HEK293 (cell line): Measurements from ENCODE around the gene RNF175.

Experiments used
- CTCF ChIA-PET: fragments of 350-600 bp; formaldehyde crosslinking; extraction: SDS; loops from one replicate; lab custom pipeline; 2021; ENCODE audit warnings: antibody characterized with exemption; lab: Yijun Ruan, JAX
- POLR2A ChIA-PET: fragments of 300-600 bp; formaldehyde crosslinking; extraction: SDS; loops from one replicate; lab custom pipeline; 2020; ENCODE audit warnings: antibody characterized with exemption, inconsistent platforms; lab: Yijun Ruan, JAX
- H3K27ac ChIP-seq: fragments of 200-500 bp; sonication (Bioruptor generic); 2 replicates; pipeline ENCODE4 v1.5.1; 2014; ENCODE audit warnings: low read depth, low read length, control low read depth, inconsistent platforms; ENCODE audit errors: extremely low read depth
- H3K36me3 ChIP-seq, 2 experiments: fragments of 200-500 bp in 1 of 2; sonication (Bioruptor generic) in 1 of 2; 1 replicate in 1 of 2; 2 replicates in 1 of 2; pipeline ENCODE4 v1.5.1; 2014 to 2017; ENCODE audit warnings: inconsistent platforms in 2 of 2, low read length in 2 of 2; ENCODE audit not compliant: control insufficient read depth in 2 of 2, insufficient read depth in 1 of 2
- H3K4me1 ChIP-seq: fragments of 200-500 bp; sonication (Bioruptor generic); 2 replicates; pipeline ENCODE4 v1.5.1; 2014; ENCODE audit warnings: mild to moderate bottlenecking, low read length, inconsistent platforms; ENCODE audit not compliant: control insufficient read depth, insufficient read depth
- H3K4me3 ChIP-seq: 2 replicates; pipeline ENCODE4 v1.5.1; 2011; ENCODE audit warnings: low read depth, mild to moderate bottlenecking, control low read depth, low read length, moderate library complexity
- H3K9me3 ChIP-seq: fragments of 200-500 bp; sonication (Bioruptor generic); 2 replicates; pipeline ENCODE4 v1.5.1; 2014; ENCODE audit warnings: low read depth, low read length, inconsistent platforms; ENCODE audit not compliant: control insufficient read depth, insufficient read depth
- MZF1 ChIP-seq: fragments of 450-650 bp; formaldehyde crosslinking; IDR thresholded peaks from 2 replicates; pipeline ENCODE4 v1.5.1; 2017; ENCODE audit warnings: missing biosample characterization, missing genetic modification characterization, borderline replicate concordance
- SCRT1 ChIP-seq: fragments of 450-650 bp; formaldehyde crosslinking; IDR thresholded peaks from 2 replicates; pipeline ENCODE4 v1.5.1; 2016; ENCODE audit warnings: missing biosample characterization, missing genetic modification characterization, borderline replicate concordance
- WT1 ChIP-seq: fragments of 450-650 bp; formaldehyde crosslinking; IDR thresholded peaks from 2 replicates; pipeline ENCODE4 v1.5.1; 2016; ENCODE audit warnings: missing biosample characterization, missing genetic modification characterization
- ZBTB17 ChIP-seq: fragments of 450-650 bp; formaldehyde crosslinking; IDR thresholded peaks from 2 replicates; pipeline ENCODE4 v1.5.1; 2016; ENCODE audit warnings: missing biosample characterization, missing genetic modification characterization
- ZBTB20 ChIP-seq: fragments of 450-650 bp; formaldehyde crosslinking; IDR thresholded peaks from 2 replicates; pipeline ENCODE4 v1.5.1; 2016; ENCODE audit warnings: missing biosample characterization, missing genetic modification characterization
- ZIC2 ChIP-seq: fragments of 450-650 bp; formaldehyde crosslinking; IDR thresholded peaks from 2 replicates; pipeline ENCODE4 v1.5.1; 2016; ENCODE audit warnings: missing biosample characterization, missing genetic modification characterization
- ZNF121 ChIP-seq: fragments of 450-650 bp; formaldehyde crosslinking; IDR thresholded peaks from 2 replicates; pipeline ENCODE4 v1.5.1; 2016; ENCODE audit warnings: missing biosample characterization, missing genetic modification characterization
- ZNF169 ChIP-seq: fragments of 450-650 bp; formaldehyde crosslinking; IDR thresholded peaks from 2 replicates; pipeline ENCODE4 v1.5.1; 2016; ENCODE audit warnings: missing biosample characterization, missing genetic modification characterization
- ZNF19 ChIP-seq: fragments of 450-650 bp; formaldehyde crosslinking; IDR thresholded peaks from 2 replicates; pipeline ENCODE4; 2016; ENCODE audit warnings: missing biosample characterization, missing genetic modification characterization, low read depth
- ZNF221 ChIP-seq: fragments of 450-650 bp; formaldehyde crosslinking; IDR thresholded peaks from 2 replicates; pipeline ENCODE4 v1.5.1; 2017; ENCODE audit warnings: missing biosample characterization, missing genetic modification characterization, borderline replicate concordance
- ZNF529 ChIP-seq: fragments of 450-650 bp; formaldehyde crosslinking; IDR thresholded peaks from 2 replicates; pipeline ENCODE4 v1.5.1; 2017; ENCODE audit warnings: missing genetic modification characterization, missing biosample characterization; ENCODE audit not compliant: insufficient replicate concordance
- ZNF548 ChIP-seq: fragments of 450-650 bp; formaldehyde crosslinking; IDR thresholded peaks from 2 replicates; pipeline ENCODE4 v1.5.1; 2016; ENCODE audit warnings: missing biosample characterization, missing genetic modification characterization
- ZNF585B ChIP-seq: fragments of 450-650 bp; formaldehyde crosslinking; IDR thresholded peaks from 2 replicates; pipeline ENCODE4 v1.5.1; 2016; ENCODE audit warnings: missing biosample characterization, missing genetic modification characterization
- ZNF660 ChIP-seq: fragments of 450-650 bp; IDR thresholded peaks from 2 replicates; pipeline ENCODE4 v1.5.1; 2018; ENCODE audit warnings: missing biosample characterization, mild to moderate bottlenecking, missing genetic modification characterization
- ZNF664 ChIP-seq: fragments of 450-650 bp; formaldehyde crosslinking; IDR thresholded peaks from 2 replicates; pipeline ENCODE4 v1.5.1; 2016; ENCODE audit warnings: missing biosample characterization, missing genetic modification characterization
- ZNF707 ChIP-seq: fragments of 450-650 bp; formaldehyde crosslinking; IDR thresholded peaks from 2 replicates; pipeline ENCODE4 v1.5.1; 2016; ENCODE audit warnings: missing biosample characterization, missing genetic modification characterization
- ZNF837 ChIP-seq: fragments of 450-650 bp; formaldehyde crosslinking; IDR thresholded peaks from 2 replicates; pipeline ENCODE4 v1.5.1; 2016; ENCODE audit warnings: missing biosample characterization, missing genetic modification characterization
- ZNF843 ChIP-seq: fragments of 450-650 bp; formaldehyde crosslinking; IDR thresholded peaks from 2 replicates; pipeline ENCODE4 v1.5.1; 2016; ENCODE audit warnings: missing biosample characterization, missing genetic modification characterization
- TF ChIP-seq, protein P1 (sequence below): fragments of 450-650 bp; formaldehyde crosslinking; IDR thresholded peaks from 2 replicates; pipeline ENCODE4 v1.5.1; 2016; ENCODE audit warnings: missing biosample characterization, missing genetic modification characterization
- TF ChIP-seq, protein P2 (sequence below): fragments of 450-650 bp; formaldehyde crosslinking; IDR thresholded peaks from 2 replicates; pipeline ENCODE4 v1.5.1; 2016; ENCODE audit warnings: missing biosample characterization, missing genetic modification characterization, low read depth
- TF ChIP-seq, protein P3 (sequence below): fragments of 450-650 bp; formaldehyde crosslinking; IDR thresholded peaks from 2 replicates; pipeline ENCODE4 v1.5.1; 2016; ENCODE audit warnings: missing biosample characterization, missing genetic modification characterization, low read depth
- TF ChIP-seq, protein P4 (sequence below): fragments of 450-650 bp; formaldehyde crosslinking; IDR thresholded peaks from 2 replicates; pipeline ENCODE4 v1.5.1; 2016; ENCODE audit warnings: missing biosample characterization, missing genetic modification characterization

The RNF175 gene

DNA sequence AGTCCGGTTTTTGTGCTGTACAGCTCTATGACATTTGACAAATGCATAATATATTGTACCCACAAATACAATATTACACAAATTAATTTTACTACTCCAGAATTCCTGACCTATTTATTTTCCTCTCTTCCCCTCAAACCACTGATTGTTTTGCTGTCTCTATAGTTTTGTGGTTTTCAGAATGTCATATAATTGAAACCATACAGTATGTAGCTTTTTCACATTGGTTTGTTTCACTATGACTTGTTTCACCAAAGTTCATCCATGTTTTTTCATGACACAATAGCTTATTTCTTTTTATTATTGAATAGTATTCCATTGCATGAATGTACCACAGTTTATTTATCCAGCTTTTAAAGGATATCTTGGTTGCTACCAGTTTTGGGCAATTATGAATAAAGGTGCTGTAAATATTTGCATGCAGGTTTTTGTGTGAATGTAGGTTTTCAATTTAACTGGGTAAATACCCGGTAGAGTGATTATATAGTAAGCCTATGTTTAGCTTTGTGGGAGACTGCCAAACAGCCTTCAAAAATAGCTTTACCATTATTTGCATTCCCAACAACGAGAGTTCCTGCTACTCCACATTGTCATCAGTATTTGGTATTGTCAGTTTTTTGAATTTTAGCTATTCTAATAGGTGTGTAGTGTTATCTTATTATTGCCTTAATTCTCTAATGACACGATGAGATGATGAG is 25.9 kb downstream of the RNF175 start:
- Histone ChIP-seq H3K4me3 (no peak overlapping the region), H3K27ac (no peak overlapping the region), H3K36me3 (no peaks in the 10 kb centered on the region), H3K4me1 (no peaks in the 10 kb centered on the region), H3K9me3 (no peaks in the 10 kb centered on the region)
- CTCF ChIA-PET = interaction anchor here (0.6 to 1.5 kb wide), 3 partner anchors 15 to 194 kb away, joined by 3 to 4 read pairs (median 3); no protein-coding TSS in a partner anchor
- no peak for TF ChIP-seq ZNF843 (tag by site-specific recombination)
- TF ChIP-seq ZNF660 (tag by site-specific recombination) = no peak
- TF ChIP-seq, protein P1, sequence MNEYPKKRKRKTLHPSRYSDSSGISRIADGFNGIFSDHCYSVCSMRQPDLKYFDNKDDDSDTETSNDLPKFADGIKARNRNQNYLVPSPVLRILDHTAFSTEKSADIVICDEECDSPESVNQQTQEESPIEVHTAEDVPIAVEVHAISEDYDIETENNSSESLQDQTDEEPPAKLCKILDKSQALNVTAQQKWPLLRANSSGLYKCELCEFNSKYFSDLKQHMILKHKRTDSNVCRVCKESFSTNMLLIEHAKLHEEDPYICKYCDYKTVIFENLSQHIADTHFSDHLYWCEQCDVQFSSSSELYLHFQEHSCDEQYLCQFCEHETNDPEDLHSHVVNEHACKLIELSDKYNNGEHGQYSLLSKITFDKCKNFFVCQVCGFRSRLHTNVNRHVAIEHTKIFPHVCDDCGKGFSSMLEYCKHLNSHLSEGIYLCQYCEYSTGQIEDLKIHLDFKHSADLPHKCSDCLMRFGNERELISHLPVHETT (tag by site-specific recombination) = no peak
- TF ChIP-seq ZNF548 = no peak
- TF ChIP-seq ZNF221 (tag by site-specific recombination) = no peak
- POLR2A ChIA-PET = no interaction called here

DNA sequence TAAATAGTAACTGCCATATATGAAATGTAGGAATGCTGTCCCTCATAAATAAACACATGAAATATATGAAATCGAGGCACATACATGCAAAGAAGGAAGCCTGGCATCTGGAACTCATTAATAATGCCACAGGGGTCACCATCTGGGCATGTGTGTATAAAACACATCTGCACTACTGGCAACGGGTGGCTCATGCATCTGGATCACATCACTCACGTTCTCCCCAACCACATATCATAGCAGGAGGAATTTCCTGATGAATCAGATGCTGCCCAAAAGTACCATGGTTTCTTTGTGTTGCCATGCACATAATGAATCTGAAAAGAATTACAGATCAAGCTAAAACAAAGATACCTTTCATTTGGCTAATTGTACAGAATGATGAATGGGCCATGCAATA is 28.6 kb downstream of the RNF175 start:
- H3K4me1 ChIP-seq = no peaks in the 10 kb centered on the region
- POLR2A ChIA-PET = no interaction called here

DNA sequence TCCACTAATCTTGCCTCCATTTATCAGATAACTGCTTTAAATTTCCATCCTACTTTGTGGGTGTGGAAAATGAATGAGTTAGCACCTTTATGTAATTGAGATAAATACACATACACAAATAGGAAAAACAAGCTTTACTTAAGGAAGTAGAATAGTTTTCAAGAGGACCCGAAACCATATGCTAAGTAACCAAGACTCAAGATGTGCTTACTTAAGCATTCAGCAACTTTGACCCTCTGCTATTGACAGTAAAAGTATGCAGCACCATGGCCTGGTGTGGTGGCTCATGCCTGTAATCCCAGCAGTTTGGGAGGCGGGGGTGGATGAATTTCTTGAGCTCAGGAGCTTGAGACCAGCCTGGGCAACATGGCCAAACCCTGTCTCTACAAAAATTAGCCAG is 29.9 kb downstream of the RNF175 start:
- POLR2A ChIA-PET = no interaction called here
- no peaks in the 10 kb centered on the region for H3K4me1 ChIP-seq
- H3K9me3 ChIP-seq = no peaks in the 10 kb centered on the region
- no peaks in the 10 kb centered on the region for H3K36me3 ChIP-seq
- H3K27ac ChIP-seq = no peak overlapping the region
- CTCF ChIA-PET = interaction anchor here (1.0 kb wide), 1 partner anchor 20 kb away, joined by 4 read pairs; no protein-coding TSS in a partner anchor
- H3K4me3 ChIP-seq = no peak overlapping the region
- TF ChIP-seq, protein P2, sequence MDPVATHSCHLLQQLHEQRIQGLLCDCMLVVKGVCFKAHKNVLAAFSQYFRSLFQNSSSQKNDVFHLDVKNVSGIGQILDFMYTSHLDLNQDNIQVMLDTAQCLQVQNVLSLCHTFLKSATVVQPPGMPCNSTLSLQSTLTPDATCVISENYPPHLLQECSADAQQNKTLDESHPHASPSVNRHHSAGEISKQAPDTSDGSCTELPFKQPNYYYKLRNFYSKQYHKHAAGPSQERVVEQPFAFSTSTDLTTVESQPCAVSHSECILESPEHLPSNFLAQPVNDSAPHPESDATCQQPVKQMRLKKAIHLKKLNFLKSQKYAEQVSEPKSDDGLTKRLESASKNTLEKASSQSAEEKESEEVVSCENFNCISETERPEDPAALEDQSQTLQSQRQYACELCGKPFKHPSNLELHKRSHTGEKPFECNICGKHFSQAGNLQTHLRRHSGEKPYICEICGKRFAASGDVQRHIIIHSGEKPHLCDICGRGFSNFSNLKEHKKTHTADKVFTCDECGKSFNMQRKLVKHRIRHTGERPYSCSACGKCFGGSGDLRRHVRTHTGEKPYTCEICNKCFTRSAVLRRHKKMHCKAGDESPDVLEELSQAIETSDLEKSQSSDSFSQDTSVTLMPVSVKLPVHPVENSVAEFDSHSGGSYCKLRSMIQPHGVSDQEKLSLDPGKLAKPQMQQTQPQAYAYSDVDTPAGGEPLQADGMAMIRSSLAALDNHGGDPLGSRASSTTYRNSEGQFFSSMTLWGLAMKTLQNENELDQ (tag by site-specific recombination) = no peak
- TF ChIP-seq ZNF585B (tag by site-specific recombination) = no peak
- TF ChIP-seq, protein P3, sequence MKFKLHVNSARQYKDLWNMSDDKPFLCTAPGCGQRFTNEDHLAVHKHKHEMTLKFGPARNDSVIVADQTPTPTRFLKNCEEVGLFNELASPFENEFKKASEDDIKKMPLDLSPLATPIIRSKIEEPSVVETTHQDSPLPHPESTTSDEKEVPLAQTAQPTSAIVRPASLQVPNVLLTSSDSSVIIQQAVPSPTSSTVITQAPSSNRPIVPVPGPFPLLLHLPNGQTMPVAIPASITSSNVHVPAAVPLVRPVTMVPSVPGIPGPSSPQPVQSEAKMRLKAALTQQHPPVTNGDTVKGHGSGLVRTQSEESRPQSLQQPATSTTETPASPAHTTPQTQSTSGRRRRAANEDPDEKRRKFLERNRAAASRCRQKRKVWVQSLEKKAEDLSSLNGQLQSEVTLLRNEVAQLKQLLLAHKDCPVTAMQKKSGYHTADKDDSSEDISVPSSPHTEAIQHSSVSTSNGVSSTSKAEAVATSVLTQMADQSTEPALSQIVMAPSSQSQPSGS (tag by site-specific recombination) = no peak
- TF ChIP-seq ZBTB17 (tag by site-specific recombination) = no peak
- TF ChIP-seq ZNF529 = no peak
- TF ChIP-seq MZF1 (tag by site-specific recombination) = no peak
- no peak for TF ChIP-seq ZNF664
- TF ChIP-seq ZNF707 = no peak
- TF ChIP-seq, protein P4, sequence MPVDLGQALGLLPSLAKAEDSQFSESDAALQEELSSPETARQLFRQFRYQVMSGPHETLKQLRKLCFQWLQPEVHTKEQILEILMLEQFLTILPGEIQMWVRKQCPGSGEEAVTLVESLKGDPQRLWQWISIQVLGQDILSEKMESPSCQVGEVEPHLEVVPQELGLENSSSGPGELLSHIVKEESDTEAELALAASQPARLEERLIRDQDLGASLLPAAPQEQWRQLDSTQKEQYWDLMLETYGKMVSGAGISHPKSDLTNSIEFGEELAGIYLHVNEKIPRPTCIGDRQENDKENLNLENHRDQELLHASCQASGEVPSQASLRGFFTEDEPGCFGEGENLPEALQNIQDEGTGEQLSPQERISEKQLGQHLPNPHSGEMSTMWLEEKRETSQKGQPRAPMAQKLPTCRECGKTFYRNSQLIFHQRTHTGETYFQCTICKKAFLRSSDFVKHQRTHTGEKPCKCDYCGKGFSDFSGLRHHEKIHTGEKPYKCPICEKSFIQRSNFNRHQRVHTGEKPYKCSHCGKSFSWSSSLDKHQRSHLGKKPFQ (tag by site-specific recombination) = no peak
- TF ChIP-seq SCRT1 (tag by site-specific recombination) = no peak
- TF ChIP-seq ZNF837 = no peak
- TF ChIP-seq ZNF169 (tag by site-specific recombination) = no peak
- TF ChIP-seq, protein P1 (tag by site-specific recombination) = no peak
- no peak for TF ChIP-seq ZNF19 (tag by site-specific recombination)
- TF ChIP-seq ZBTB20 (tag by site-specific recombination) = no peak
- no peak for TF ChIP-seq ZNF121
- no peak for TF ChIP-seq WT1

More for the DNA sequence above, 28.6 kb downstream of the RNF175 start:
- Histone ChIP-seq H3K9me3 (no peaks in the 10 kb centered on the region), H3K27ac (no peak overlapping the region), H3K36me3 (no peaks in the 10 kb centered on the region), H3K4me3 (no peak overlapping the region)
- CTCF ChIA-PET = interaction anchor here (0.6 kb wide), 1 partner anchor 774 kb away, joined by 3 read pairs; no protein-coding TSS in a partner anchor
- no peak for TF ChIP-seq ZIC2 (tag by site-specific recombination)
